ENCODE measurements around the gene OSBPL10.

Gene OSBPL10

GRCh38 chr3:31911124-31911523 lies 69.9 kb downstream of the OSBPL10 start:
- TF ChIP-seq ZNF8 (CRISPR knock-in tag; IDR thresholded peaks at IDR 0.05) (no peak), PPARA (CRISPR knock-in tag; IDR thresholded peaks at IDR 0.05; ENCODE audit: borderline replicate concordance) (no peak), RARB (CRISPR knock-in tag; IDR thresholded peaks at IDR 0.05) (no peak), ZC3H10 (CRISPR knock-in tag; IDR thresholded peaks at IDR 0.05) (no peak), ZFP30 (CRISPR knock-in tag; IDR thresholded peaks at IDR 0.05) (no peak), TOX (CRISPR knock-in tag; IDR thresholded peaks at IDR 0.05; ENCODE audit: borderline replicate concordance) (no peak), GLIS3 (CRISPR knock-in tag; IDR thresholded peaks at IDR 0.05) (no peak), POU6F1 (CRISPR knock-in tag; IDR thresholded peaks at IDR 0.05; ENCODE audit: borderline replicate concordance, low read depth) (no peak), PATZ1 (CRISPR knock-in tag; IDR thresholded peaks at IDR 0.05; ENCODE audit: borderline replicate concordance) (no peak), ISL1 (CRISPR knock-in tag; IDR thresholded peaks at IDR 0.05) (no peak), CSDC2 (CRISPR knock-in tag; IDR thresholded peaks at IDR 0.05) (no peak), ZNF565 (CRISPR knock-in tag; conservative IDR thresholded peaks at IDR 0.05; ENCODE audit: low read depth) (no peak), BACH2 (CRISPR knock-in tag; IDR thresholded peaks at IDR 0.05; ENCODE audit: borderline replicate concordance) (no peak), ARNTL (CRISPR knock-in tag; IDR thresholded peaks at IDR 0.05; ENCODE audit: borderline replicate concordance, low read depth) (no peak), ZNF70 (CRISPR knock-in tag; IDR thresholded peaks at IDR 0.05) (no peak), ZFP3 (CRISPR knock-in tag; IDR thresholded peaks at IDR 0.05) (no peak), CREB5 (CRISPR knock-in tag; IDR thresholded peaks at IDR 0.05; ENCODE audit: low read depth) (no peak), TCF4 (CRISPR knock-in tag; IDR thresholded peaks at IDR 0.05; ENCODE audit: borderline replicate concordance) (no peak), SNAI2 (CRISPR knock-in tag; IDR thresholded peaks at IDR 0.05) (no peak), TSHZ2 (CRISPR knock-in tag; IDR thresholded peaks at IDR 0.05) (no peak)
- no peak for ATAC-seq

GRCh38 chr3:31909455-31909854 lies 71.6 kb downstream of the OSBPL10 start:
- ATAC-seq: no peak
- TF ChIP-seq GLIS3 (CRISPR knock-in tag; IDR thresholded peaks at IDR 0.05) (no peak), ZC3H10 (CRISPR knock-in tag; IDR thresholded peaks at IDR 0.05) (no peak), ARNTL (CRISPR knock-in tag; IDR thresholded peaks at IDR 0.05; ENCODE audit: borderline replicate concordance, low read depth) (no peak), CSDC2 (CRISPR knock-in tag; IDR thresholded peaks at IDR 0.05) (no peak), ESRRG (CRISPR knock-in tag; IDR thresholded peaks at IDR 0.05) (no peak), CREB5 (CRISPR knock-in tag; IDR thresholded peaks at IDR 0.05; ENCODE audit: low read depth) (no peak), SNAI2 (CRISPR knock-in tag; IDR thresholded peaks at IDR 0.05) (no peak), TOX (CRISPR knock-in tag; IDR thresholded peaks at IDR 0.05; ENCODE audit: borderline replicate concordance) (no peak), ISL1 (CRISPR knock-in tag; IDR thresholded peaks at IDR 0.05) (no peak), OSR1 (CRISPR knock-in tag; IDR thresholded peaks at IDR 0.05) (no peak), PPARA (CRISPR knock-in tag; IDR thresholded peaks at IDR 0.05; ENCODE audit: borderline replicate concordance) (no peak), TSHZ2 (CRISPR knock-in tag; IDR thresholded peaks at IDR 0.05) (no peak), BACH2 (CRISPR knock-in tag; IDR thresholded peaks at IDR 0.05; ENCODE audit: borderline replicate concordance) (no peak), ZNF8 (CRISPR knock-in tag; IDR thresholded peaks at IDR 0.05) (no peak), CSRNP3 (CRISPR knock-in tag; IDR thresholded peaks at IDR 0.05) (no peak), ZNF70 (CRISPR knock-in tag; IDR thresholded peaks at IDR 0.05) (no peak)

All from SK-N-SH treated with all-trans-retinoic acid at 6 μM for 48 hours (cell line).